DMS114 treated with DMSO at 0.1 percent for 48 hours (cell line): Measurements from ENCODE around the gene CCDC30.
"Not testable (repeated sequence)": the region's sequence is repeated elsewhere in the genome, so short reads cannot be mapped to it uniquely, and the experiment has no call there.

ENCODE experiments used
- DNase-seq: peaks from one replicate; lab custom pipeline; 2025; ENCODE audit not compliant: unreplicated experiment; lab: John Stamatoyannopoulos, UW

The CCDC30 gene

GRCh38 chr1:42523171-42523570 lies 60.1 kb downstream of the CCDC30 start:
- no peak for DNase-seq

GRCh38 chr1:42524330-42524729 lies 61.2 kb downstream of the CCDC30 start:
- no peak for DNase-seq

DNA sequence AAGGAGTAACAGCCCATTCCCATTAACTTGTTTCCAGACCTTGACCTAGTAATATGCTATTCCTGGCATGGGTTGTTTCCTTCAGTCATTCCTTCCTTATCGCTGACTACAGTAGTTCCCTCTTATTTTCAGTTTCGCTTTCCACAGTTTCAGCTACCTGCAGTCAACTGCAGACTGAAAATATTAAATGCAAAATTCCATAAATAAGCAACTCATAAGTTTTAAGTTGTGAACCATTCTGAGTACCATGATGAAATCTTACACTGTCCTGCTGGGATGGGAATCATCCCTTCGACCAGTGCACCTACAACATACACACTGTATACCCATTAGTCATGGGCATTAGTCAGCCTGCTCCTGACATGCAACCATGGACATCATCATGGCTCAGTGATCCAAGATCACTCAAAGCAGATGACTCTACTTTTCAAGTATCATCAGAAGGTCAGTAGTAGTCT lies 66.7 kb downstream of the CCDC30 start:
- no peak for DNase-seq

DNA sequence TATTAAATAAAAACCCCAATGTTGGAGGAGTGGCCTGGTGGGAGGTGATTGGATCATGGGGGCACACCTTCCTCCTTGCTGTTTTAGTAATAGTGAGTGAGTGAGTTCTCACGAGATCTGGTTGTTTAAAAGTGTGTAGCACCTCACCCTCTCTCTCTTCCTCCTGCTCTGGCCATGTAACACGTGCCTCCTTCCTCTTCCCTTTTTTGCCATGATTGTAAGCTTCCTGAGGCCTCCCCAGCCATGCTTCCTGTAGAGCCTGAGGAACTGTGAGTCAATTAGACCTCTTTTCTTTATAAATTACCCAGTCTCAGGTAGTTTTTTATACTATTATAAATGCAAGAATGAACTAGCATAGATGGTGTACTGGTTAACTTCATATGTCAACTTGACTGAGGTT lies 68.0 kb downstream of the CCDC30 start:
- no peak for DNase-seq

DNA sequence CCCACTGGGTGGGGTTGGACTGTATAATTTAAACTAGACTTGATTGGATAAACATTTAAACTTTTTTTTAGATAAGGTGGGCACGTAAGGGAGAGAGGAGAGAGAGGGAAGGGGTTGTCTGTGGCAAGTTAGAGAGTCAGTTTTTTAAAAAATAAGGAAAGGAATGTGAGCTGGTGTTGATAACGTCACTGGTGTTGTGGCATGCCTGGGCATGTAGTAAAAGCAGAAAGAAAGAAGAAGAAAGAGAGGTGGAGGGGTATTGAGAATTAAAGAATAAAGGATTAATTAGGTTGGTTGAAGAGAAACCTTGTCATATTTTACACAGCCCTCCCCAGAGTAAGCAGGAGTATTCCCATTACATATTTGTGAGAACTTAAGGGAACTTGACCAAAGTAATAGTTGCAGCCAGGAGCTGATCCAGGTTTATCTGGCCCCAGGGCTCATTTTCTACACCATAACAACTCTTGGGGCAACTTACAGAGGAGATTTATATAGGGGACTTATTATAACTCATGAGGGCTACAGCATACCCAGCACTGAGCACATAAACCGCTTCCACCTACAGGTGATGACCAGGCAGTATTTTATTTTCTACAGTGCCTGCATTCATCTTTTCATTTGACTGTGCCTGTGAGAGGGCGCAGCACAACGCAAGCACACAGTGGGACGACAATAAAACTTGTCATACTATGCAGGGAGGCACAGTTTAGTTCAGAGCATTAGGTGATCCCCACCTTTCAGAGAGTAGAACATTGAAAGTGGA lies 70.2 kb downstream of the CCDC30 start:
- DNase-seq = no peak

- no peak for DNase-seq
Measured at GRCh38 chr1:42541104-42541503, 78.0 kb downstream of the CCDC30 start.

- DNase-seq = no peak
Measured at GRCh38 chr1:42551180-42551579, 88.1 kb downstream of the CCDC30 start.

- no peak for DNase-seq
Measured at GRCh38 chr1:42551590-42551989, 88.5 kb downstream of the CCDC30 start.

GRCh38 chr1:42552636-42553035 lies 89.5 kb downstream of the CCDC30 start:
- no peak for DNase-seq

DNA sequence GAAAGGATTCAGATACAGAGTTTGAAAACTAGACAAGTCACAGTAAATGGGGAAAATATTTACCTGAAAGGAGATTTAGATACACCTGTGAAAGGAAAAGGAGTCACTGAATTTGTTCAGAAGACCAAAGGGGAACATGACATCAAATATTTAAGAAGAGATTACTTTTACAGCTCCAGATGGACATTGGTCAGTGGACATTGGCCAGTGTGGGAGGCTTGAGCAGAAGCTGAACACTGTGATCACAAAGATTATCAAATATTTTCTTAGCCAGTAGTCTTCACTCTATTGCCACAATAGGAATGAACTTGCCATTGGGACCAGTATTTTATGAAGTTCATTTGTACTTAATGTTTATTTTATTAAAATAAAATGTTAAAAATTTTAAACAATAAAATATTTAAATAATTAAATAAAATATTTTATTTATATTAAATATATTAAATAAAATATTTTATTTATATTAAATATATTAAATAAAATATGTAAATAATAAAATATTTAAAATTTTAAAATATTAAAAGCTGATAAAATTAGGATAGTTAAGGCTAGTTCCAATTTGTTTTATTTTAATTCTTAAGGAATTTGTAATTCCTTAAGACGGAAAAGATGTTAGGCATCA lies 94.3 kb downstream of the CCDC30 start:
- no peak for DNase-seq

DNA sequence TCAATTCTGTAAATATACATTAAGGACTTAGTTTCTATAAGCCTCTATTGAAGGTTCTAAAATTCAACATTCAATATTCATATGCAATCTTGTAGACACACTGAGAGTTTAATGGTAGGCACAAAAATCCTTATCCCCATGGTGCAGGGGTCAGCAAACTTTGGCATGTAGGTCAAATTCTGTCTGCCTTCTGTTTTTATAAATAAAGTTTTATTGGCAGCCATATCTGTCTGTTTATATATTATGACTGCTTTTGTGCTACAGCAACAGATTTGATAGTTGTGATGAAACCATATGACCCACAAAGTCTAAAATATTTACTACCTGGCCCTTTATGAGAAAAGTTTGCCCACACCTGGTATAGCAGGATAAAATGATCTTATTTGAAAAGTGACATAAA lies 104.0 kb downstream of the CCDC30 start:
- DNase-seq = no peak

- DNase-seq = no peak
Measured at GRCh38 chr1:42576935-42577334, 113.8 kb downstream of the CCDC30 start.

DNA sequence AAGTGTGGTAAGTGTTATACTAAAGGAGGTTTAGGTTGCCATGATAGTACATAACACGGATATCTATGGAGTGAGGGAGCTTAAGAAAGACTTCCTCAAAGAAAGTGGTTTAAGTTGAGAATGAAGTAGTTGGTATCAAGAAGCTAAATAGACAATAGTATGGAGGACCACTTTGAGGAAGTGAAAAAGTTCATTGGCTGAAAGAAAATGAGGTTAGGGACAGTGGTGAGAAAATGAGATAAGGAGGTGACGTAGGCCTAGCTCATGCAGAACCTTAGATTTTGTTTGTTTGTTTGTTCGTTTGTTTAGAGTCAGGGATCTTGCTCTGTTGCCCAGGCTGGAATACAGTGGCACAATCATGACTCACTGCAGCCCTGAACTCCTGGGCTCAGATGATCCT lies 122.9 kb downstream of the CCDC30 start:
- no peak for DNase-seq

- no peak for DNase-seq
Measured at GRCh38 chr1:42587753-42588152, 124.7 kb downstream of the CCDC30 start.

- no peak for DNase-seq
Measured at GRCh38 chr1:42592811-42593210, 129.7 kb downstream of the CCDC30 start.

GRCh38 chr1:42593486-42594100 lies 130.5 kb downstream of the CCDC30 start:
- DNase-seq = no peak

GRCh38 chr1:42601472-42601871 lies 138.4 kb downstream of the CCDC30 start:
- DNase-seq = no peak

GRCh38 chr1:42613803-42614131 lies 150.7 kb downstream of the CCDC30 start:
- DNase-seq = no peak

DNA sequence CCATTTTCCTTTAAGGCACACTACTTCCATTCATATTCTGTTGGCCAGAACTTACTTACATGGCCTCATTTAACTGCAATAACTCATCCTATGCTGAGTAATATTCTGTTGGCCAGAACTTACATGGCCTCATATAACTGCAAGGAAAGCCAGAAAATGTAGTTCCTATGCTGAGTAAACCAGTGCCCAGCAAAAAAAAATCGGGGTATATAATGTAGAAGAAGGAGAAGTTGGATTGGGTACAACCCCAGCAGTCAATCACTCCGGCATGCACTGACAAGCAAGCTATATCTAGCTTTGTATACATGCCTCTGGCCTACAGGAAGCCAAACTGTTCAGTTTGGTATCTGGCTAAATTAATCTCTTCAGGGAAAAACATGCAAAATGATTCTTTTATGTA lies 155.8 kb downstream of the CCDC30 start:
- no peak for DNase-seq

GRCh38 chr1:42620307-42620706 lies 157.2 kb downstream of the CCDC30 start:
- DNase-seq = no peak

DNA sequence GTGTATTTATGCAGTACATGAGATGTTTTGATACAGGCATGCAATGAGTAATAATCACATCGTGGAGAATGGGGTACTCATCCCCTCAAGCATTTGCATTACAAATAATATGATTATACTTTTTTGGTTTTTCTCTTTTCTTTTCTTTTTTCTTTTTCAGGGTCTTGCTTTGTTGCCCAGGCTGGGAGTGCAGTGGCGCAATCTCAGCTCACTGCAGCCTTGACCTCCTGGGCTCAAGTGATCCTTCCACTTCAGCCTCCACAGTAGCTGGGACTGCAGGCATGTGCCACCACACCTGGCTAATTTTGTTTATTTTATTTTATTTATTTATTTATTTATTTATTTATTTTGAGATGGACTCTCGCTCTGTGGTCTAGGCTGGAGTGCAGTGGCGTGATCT lies 158.1 kb downstream of the CCDC30 start:
- not testable (repeated sequence) for DNase-seq

DNA sequence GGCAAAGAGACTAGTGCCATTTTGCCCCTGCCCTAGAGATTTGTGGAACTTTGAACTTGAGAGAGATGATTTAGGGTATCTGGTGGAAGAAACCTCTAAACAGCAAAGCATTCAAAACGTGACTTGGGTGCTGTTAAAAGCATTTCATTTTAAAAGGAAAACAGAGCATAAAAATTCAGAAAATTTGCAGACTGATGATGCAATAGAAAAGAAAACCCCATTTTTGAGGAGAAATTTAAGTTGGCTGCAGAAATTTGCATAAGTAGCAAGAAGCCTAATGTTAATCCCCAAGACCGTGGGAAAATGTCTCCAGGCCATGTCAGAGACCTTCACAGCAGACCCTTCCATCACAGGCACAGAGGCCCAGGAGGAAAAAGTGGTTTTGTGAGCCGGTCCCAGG lies 164.1 kb downstream of the CCDC30 start:
- not testable (repeated sequence) for DNase-seq
